Loucy (cell line): ENCODE data around the gene MBNL1.

ENCODE experiments used
- EZH2phosphoT487 ChIP-seq: fragments of 200-600 bp; IDR thresholded peaks from 2 replicates; pipeline ENCODE4 v1.6.1; 2018; ENCODE audit warnings: antibody characterized with exemption, mild to moderate bottlenecking, moderate library complexity, borderline replicate concordance
- TF ChIP-seq, protein P1 (sequence below): fragments of 200-600 bp; sonication (generic); conservative IDR thresholded peaks from 2 replicates; pipeline ENCODE4 v1.5.1; 2014; ENCODE audit warnings: mild to moderate bottlenecking, antibody characterized with exemption, low read length

GRCh38 chr3:152350139-152350538 lies 81.4 kb downstream of the MBNL1 start:
- TF ChIP-seq, protein P1, sequence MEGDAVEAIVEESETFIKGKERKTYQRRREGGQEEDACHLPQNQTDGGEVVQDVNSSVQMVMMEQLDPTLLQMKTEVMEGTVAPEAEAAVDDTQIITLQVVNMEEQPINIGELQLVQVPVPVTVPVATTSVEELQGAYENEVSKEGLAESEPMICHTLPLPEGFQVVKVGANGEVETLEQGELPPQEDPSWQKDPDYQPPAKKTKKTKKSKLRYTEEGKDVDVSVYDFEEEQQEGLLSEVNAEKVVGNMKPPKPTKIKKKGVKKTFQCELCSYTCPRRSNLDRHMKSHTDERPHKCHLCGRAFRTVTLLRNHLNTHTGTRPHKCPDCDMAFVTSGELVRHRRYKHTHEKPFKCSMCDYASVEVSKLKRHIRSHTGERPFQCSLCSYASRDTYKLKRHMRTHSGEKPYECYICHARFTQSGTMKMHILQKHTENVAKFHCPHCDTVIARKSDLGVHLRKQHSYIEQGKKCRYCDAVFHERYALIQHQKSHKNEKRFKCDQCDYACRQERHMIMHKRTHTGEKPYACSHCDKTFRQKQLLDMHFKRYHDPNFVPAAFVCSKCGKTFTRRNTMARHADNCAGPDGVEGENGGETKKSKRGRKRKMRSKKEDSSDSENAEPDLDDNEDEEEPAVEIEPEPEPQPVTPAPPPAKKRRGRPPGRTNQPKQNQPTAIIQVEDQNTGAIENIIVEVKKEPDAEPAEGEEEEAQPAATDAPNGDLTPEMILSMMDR: no peak
- no peak for TF ChIP-seq EZH2phosphoT487
